NCI-H1048 (cell line): ENCODE data around the gene GRPR.
"Not testable (repeated sequence)": the region's sequence is repeated elsewhere in the genome, so short reads cannot be mapped to it uniquely, and the experiment has no call there.

Experiments
- DNase-seq: peaks from one replicate; lab custom pipeline; 2025; lab: John Stamatoyannopoulos, UW

GRPR gene

DNA sequence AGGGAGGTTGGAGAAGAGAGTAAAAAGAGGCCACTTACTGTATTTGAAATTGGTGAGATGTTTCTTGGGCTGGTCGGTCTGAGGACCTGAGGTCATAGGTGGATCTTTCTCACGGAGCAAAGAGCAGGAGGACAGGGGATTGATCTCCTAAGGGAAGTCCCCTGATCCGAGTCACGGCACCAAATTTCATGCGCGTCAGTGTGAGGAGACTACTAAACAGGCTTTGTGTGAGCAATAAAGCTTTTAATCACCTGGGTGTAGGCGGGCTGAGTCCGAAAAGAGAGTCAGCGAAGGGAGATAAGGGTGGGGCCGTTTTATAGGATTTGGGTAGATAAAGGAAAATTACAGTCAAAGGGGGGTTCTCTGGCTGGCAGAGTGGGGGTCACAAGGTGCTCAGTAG lies 60.5 kb downstream of the GRPR start:
- not testable (repeated sequence) for DNase-seq

GRCh38 chrX:16185725-16186136 lies 62.4 kb downstream of the GRPR start:
- DNase-seq: no peak

GRCh38 chrX:16186380-16187007 lies 63.1 kb downstream of the GRPR start:
- no peak for DNase-seq

- DNase-seq: no peak
Observed at GRCh38 chrX:16187024-16187760, 63.8 kb downstream of the GRPR start.

DNA sequence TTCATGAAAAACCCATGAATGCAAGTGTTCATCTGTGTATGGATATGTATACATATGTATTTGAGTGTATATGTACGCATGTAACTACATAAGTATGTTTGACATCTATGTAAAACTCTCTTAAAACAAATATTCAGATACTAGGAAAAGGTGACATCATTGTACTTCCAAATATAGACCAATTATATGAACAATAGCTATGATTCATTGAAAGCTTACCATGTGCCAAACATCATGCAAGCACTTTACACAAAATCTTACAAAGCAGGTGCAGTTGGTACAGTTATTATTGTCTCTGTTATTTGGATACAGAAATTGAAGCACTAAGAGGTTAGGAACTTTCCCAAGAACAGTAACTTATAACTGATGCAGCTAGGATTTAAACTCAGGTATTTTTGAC lies 65.3 kb downstream of the GRPR start:
- DNase-seq: no peak

GRCh38 chrX:16191605-16192004 lies 68.2 kb downstream of the GRPR start:
- no peak for DNase-seq

DNA sequence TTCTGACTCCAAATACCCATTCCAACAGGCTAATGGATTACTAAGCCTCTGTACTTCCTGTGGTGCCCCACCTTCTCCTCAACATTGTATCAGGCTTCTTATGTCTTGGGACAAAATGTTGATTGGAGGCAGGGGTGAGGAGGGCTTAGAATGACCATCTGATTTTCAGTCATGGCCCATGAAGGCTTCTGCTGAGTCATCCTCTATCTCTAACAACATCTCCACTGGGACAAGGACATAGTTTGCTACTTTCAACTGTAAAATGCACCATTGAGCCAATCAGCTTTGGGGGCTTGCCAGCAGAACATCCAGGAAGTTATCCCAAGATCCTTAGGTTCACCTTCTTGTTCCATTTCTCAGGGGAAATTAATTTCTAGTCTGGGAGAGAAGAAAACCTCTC lies 73.5 kb downstream of the GRPR start:
- no peak for DNase-seq

GRCh38 chrX:16199343-16199742 lies 76.0 kb downstream of the GRPR start:
- DNase-seq: no peak

GRCh38 chrX:16202943-16203342 lies 79.6 kb downstream of the GRPR start:
- DNase-seq: no peak
